HG03103 (cell line): ENCODE data around the gene RNF220.
"Not testable (repeated sequence)": the region's sequence is repeated elsewhere in the genome, so short reads cannot be mapped to it uniquely, and the experiment has no call there.

ENCODE experiments used
- ATAC-seq: cut with Tn5 transposase; IDR thresholded peaks from one replicate; pipeline ENCODE4 v1.9.1; 2021; ENCODE audit warnings: low read depth; ENCODE audit not compliant: unreplicated experiment

The RNF220 gene

DNA sequence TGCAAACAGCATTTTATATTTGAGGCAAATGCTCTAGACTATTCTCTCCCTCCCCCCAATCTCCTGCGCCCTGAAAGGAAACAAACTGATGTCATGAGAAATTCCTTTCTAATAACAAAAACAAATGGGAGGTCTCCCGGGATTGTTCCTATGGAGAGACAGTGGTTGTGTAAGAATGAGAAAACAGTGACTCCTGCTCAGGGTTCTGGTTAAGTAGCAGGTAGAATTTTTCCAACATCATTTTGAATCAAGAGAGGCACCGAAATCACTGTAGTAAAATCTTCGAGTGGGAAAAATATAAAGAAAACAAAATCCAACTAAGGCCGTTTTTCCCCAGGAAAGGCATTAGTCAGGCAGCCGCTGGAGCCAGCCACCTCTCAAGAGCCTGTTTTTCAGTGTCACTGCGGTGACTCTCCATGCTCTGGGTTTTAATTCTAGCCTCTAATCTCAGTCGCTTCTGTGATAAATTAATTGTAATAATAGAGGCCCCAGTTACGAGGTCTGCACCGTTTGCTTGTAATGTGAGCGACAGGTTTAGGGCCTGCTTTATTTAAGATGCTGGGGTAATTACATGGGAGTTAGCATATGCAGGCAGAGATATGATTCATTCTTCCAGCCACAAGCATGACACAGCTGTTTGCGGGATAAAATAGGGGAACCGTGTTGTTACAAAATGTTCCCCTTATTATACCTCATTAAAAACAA lies 80.3 kb downstream of the RNF220 start:
- ATAC-seq: no peak

DNA sequence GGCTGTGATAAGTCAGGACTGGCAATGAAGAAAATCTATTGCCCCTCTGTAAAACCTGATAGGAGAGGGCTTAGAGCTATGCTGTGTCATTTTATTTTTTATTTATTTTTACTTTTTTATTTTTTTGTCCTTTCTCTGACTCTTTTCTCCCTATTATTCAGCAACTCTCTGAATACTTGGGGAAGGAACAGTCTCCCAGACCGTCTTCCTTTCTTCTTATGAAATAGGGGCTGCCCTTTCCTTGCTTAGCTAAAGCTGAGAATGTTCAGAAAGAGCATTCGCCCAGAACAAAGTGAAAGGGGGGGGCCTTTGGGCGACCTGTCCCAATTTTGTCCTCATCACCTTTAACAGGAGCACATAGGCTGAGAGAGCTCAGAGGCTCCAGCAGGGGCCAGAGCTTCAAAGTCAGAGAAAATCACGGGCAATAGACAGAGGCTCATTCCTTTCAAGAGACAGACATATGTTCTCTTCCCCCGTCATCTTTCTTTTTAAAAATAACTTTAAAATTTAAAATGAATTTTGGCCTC lies 80.9 kb downstream of the RNF220 start:
- no peak for ATAC-seq

DNA sequence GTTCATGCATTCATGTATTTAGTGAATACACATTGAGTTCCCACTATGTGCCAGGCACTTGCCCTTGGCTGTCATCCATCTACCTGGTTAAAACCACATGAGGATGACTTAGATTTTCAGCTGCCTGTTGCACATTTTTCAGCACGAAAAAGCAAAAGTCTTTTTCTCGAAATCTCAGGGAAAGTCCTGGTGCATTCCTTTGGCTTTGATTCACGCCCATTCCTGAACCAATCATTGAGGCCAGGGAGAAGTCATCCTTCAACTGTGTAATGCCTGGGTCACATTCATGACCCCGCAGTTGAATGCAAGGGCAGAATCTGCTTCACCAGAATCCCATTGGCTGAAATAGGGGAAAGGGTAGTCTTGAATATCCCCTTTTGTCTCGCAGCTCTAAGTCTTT lies 84.4 kb downstream of the RNF220 start:
- ATAC-seq: no peak

DNA sequence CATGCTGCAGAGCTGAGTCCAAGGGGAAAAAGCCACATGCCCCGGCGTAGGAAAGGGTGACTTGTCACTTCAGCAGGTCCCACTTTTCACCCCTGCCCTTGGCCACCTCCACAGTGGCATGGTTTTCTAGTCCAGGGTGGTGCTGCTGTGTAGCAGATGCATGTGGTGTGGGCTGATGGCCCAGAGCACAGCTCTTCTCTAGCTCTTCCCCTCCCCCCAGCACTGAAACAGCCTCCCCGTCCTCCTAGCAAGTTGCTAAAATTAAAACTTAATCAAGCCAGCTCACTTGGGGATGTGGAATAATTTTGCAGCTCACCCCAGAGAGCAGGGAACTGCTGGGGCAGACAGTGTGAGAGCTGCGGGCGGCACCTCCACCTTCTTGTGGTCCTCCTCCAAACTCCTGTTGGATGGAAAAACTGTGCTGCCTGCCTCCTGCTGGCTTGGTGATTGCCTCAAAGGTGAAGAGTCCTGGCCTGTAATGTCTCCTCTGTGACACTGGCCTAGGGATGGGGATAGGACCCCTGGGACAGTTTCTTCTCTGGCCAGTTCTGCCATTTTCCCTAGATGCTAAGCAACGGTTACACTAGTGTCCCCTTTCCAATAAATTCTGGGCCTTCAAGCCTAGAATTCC lies 91.6 kb downstream of the RNF220 start:
- ATAC-seq: no peak

DNA sequence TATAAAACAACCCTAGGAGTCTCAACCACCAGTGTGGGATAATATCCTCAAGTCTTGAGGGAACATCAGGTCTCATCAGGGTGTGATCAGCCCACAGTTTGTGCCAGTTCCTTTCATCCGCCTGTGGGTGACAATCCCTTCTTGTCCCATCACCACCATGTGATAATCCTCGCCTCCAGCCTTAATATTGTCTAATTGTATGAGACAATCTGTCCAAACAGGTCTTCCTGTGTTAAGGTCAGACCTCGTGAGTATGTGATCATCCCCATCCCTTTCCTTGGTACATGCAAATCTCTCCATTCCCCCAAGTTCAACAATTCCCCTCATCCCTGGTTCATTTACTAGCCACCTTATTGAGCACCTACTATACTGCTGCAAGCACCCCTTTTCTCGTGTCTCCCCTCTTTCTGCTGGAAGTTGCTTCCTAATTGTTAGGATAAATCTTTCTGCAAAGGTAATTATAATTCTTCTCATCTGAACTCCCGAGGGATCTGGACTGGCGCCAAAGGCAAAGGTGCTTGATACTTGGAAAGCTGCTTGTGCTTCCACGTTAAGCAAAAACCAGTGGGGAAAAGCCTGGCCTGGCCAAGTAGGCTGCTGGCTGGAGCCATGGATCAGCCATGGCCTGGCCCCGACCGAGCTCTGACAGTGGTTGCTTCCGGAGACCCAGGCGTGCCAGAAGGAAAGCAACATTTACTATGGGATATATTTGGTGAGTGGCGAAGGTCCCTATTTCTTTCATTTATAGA lies 92.5 kb downstream of the RNF220 start:
- no peak for ATAC-seq

DNA sequence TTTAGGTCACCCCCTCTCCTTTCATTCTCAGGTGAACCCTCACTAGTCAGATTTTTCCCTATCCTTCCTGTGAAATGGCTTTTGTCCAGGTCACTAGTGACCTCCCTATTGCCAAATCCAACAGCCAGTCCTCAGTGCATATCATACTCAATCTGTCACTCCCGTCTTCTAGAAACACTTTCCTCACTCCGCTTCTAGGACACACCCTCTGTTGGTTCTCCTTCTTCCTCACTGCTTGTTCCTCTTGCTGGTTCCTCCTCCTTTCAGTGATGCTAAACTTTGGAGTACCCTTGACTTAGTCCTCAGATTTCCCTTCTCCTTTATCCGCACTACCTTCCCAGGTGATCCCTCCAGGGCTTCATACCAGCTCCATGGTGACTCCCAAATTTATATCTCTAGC lies 94.3 kb downstream of the RNF220 start:
- no peak for ATAC-seq

DNA sequence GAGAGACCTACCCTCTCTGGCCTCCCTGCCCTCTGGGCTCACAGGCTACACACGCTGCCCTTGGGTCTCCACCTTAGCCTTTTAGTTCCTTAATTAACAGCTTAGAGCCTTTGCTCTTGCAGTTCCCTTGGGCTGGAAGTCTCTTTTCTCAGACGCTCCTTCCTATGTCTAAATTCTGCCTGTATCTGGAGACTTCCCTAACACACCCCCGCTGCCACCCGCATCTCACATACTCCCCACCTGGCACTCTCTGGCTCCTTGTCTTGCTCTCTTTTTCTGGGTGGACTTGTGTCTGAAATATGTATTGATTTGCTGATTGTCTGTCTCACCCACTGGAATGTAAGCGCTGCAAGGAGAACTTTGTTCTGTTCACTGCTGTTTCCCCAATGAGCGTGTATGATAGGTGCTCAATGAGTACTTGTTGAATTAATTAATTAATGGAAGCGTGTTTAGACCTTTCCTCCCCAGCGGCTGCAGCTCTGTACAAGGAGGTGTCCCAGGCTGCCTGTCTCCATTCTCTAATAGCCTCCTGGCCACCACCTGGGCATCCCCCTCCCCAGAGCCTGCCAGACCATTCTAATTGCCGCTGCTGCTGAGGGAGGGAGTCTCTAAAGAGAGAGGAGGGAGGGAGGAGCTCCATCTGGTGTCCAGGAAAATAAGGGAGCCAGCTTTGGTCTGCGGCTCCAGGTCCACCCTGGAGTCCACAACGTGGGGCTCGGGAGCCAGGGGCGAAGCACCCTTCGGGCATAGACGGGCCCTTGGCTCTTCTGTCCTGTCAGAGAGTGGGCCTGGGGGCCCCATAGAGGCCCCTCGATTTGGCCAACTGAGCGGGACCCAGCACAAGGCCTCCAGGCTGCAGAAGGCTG lies 95.4 kb downstream of the RNF220 start:
- no peak for ATAC-seq

DNA sequence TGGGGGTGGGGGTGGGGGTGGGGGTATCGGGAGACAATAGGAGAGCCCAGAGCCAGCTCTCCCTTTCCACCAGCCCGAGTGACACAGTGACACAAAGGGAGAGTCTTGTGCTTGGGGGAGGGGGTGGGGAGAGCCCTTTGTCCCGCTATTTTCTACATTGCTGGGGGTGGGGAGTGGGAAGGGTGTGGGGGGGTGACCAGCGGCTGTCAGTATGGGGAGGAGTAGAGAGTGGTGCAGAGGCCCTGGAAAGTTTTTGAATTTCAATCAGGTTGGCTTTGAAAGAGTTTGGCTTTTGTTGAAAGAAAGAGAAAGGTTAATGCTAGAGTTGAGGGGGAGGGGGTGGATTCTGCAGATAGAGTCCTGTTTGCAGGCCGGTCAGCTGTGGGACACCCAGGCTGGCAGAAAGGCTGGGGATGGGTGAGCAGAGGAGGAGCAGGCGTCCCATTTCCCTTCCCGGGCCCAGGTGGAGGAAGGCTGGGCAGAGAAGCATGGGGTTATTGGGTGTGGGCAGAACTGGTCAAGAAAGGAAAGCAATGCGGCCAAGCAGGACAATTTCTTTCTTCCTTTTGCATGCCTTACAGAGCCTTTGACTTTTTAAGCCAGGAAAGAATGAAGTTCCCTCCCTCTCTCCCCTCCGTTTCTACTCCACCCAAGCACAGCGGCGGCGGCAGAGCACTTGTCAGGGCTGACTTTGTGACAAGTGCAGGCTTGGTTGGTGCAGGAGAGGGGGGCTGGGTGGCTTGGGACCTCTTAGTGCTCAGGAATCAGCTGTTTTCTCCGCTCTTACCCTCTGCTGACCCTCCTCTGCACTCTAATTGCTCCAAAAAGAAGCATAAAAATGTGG lies 96.2 kb downstream of the RNF220 start:
- ATAC-seq: no peak

DNA sequence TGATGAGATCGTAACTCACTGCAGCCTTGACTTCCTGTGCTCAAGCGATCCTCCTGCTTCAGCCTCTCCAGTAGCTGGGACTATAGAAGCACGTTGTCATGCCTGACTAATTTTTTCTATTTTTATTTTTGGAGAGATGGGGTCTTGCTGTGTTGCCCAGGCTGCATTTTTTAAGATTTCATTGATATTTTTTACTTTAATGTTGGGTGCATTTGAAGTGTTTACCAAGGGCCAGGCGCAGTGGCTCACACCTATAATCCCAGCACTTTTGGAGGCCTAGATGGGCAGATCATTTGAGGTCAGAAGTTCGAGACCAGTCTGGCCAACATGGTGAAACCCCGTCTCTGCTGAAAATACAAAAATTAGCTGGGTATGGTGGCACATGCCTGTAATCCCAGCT lies 97.8 kb downstream of the RNF220 start:
- ATAC-seq: not testable (repeated sequence)

DNA sequence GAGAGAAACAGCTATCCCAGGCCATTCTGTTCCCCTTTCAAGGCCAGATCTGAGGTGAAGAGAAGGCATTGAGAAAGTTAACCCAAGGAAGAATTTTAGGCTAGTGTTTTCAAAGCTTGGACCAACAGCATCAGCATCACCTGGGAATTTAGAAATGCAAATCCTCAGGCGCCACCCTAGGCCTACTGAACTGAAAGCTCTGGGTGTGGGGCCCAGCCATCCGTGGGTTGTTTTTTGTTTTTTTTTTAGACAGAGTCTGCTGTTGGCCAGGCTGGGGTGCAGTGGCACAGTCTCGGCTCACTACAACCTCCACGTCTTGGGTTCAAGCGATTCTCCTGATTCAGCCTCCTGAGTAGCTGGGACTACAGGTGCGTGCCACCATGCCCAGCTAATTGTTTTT lies 98.6 kb downstream of the RNF220 start:
- no peak for ATAC-seq

DNA sequence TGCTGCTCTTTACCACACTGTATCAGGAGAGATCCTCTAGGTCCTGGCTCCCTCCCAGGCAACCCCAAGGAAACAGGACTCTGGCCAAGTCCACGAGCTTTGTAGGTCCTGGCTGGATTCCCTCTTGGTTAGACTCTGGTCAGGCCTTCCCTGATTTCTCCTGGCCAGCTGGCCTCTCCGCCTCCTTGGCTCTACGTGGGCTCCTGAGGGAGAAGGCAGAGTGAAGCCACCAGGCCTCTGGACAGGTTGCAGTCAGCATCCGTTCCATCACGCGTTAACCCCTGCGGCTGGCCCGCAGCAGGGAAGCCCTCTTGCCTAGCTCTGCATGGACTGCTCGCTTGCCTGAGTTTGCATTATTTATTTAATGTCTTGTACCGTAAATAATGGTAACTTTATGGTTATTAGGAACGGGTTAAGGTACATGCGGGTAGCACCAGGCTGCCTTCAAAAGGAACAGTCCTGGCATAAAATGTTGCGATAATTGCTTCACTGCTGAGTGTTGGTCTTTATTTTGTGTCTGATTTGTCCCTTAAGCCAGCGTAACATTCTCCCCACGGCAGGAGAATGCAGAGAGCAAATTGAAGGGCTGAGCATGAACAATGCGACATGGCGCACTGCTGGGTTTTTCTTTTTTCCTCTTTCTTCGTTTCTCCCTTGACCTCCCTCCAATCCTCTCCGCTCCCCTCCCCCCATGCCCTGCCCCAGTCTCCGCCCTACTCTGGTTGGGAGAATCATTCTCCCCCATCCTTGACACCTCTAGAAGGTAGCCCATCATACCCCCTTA lies 100.3 kb downstream of the RNF220 start:
- ATAC-seq: no peak

DNA sequence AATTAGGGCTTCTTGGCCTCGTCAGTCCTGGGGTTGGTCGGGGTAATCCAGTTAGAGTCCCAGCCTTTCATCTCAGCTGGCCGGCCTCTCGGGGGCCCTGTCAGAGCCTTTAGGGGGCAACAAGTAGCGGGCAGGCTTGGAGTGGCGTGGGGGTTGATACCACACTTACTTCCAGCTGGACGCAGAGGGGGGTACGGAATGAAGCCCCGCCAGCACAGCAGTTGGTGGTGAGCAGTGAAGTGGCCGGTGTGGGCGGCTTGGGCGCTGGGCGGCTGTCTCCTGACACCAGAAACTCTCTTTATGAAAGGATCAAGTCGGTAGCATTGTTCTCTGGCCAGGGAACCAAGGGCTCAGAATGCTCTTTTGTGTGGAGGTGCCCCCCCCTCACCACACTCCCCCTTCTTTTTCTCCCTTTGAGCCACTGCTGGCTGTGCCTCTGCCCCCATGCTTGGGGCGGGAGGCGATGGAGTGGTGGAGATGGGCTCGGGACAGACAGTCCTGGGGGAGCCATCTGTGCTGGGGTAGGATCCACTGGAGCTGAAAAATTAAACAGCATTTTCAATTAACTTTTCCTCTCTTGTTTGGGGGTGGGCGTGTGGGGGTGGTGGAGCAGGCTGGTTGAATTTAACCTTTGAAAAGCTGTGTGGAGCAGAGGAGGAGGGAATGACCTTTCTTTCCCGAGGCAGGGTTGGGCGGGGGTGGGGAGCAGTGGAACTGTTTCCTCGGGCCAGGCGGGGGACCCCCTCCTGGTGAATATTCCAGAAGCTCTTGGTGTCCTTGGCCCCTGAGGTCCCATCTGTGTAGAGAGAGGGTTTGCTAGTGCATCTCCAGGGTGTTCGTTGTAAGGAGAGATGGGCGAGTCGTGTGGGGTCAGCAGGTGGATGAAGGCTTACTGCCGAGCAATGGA lies 102.7 kb downstream of the RNF220 start:
- ATAC-seq: no peak

DNA sequence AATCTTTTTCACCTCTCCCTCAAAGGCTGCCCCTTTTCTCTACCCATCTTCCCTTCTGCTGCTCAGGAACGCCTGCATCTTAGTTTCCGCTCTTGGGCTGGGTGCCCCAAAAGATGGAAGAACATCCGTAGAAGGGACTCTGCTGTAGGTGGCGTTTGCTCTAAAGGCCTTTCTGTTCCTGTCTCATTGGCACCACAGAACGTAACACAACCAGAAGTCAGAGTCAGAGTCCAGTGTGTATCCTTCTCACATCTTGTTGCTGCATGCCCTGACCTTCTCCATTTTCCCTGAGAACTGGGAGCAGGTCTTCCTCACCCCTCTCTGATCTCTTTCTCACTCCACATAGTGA lies 103.3 kb downstream of the RNF220 start:
- ATAC-seq: no peak

DNA sequence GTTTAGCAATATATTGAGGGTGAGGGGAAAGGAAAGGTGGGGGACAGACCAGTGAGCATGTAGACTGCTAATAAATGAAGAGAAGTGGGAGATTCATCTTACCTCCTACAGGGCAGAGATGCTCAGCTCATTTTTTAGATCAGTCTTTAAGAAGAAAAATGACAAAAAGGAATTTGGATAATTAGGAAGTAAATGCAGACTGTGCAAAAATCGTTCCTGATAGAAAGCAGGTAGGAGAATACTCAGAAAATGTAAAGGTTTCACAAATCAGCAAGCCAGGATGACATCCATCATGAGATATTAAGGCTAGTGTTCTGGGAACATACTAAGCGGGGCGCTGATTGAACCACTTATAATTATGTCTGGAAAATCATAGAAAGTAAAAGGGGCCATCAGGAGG lies 106.3 kb downstream of the RNF220 start:
- ATAC-seq: no peak

DNA sequence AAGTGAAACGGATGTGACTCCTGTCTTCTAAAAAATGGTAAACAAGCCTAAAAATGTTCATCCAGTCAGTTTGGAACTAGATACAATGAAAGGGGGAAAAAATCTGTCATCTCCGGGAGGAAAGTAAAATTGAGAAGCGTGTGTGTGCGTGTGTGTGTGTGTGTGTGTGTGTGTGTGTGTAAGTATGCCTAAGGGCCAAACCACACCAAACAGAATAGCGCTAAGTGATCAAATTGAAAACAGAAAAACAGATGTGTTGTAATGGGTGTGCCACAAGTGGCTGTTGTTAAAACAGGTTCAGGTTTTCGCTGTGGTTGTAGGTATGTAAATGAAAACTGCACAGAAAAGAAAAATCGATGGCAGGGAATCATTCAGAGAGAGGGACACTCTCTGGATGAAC lies 106.7 kb downstream of the RNF220 start:
- ATAC-seq: no peak

DNA sequence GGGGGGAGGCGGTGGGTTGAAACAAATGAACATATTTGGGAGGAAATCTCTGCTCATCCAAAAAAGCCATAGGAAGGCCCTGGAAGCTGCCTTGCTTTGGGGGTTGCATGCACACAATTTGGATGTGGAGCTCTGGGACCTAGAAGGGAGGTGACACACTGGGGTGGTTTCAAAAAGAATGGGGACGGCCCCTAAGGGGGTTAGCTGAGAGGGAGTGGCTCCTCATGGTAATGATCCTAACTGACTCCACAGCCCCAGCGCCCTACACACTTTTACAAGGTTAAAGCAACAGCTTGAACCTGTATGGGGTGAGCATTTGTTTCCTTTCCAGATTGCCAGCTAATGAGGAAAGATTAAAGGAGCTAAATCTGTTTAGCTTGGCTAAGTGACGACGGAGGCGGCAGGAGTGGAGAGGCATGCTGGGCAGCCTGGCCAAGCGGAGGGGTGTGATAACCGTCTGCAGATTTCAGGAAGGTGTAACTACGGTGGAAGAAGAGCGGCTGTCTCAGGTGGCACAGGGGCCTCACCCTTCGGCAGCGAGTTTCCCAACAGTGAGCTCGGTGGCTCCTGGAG lies 107.3 kb downstream of the RNF220 start:
- no peak for ATAC-seq

DNA sequence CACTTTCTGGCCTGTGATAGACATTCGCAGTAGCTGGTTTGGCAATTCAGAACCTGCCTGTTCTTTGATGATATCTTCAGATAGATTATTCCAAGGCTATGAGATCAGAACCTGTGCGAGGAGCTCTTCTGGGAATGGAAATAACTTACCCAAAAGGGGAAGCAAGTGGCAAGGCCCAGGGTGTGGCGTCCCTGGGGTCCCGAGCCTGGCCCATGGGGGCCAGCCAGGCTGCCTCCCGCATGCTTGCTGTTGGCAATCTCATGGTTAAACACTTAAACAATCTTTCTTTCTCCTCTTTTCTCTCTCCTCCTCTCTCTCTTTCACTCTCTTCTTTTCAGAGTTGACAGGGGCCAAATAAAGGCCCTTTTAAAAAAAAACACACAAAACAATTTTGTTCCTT lies 108.1 kb downstream of the RNF220 start:
- ATAC-seq: no peak

DNA sequence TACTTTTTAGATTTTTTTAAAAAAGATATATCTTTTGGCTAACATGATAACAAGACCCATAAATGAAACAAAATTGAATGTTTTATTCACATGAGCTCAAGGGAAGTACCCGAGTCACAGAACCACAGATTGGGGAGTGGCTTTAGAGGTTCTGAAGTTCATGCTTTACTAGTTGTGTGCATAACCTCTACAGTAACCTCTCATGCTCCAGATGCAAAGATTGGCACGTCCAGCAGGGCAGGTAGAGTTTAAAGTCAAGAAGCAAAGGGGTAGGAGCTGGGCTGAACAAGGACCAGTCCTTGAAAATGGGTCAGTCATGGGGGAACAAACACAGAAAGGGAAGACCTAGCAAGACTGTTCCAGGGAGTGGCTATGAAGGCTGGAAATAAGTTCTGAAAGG lies 109.6 kb downstream of the RNF220 start:
- ATAC-seq: no peak
